Adrenal gland (tissue), 12 donors: ENCODE results near the gene TENT4A. TPM values are rescaled to one million over a fixed set of nuclear protein-coding genes. Genes with fewer than 3 reads are reported as not detected.

Experiments
- DNase-seq, 7 donors: peaks; one replicate each; pipeline ENCODE4 v3.0.0-alpha.2; 2019 to 2020
- H3K27ac ChIP-seq, 5 donors: fragments of 200-600 bp; sonication (generic) in 4 of 5; 1 replicate in 3 of 5; 2 replicates in 2 of 5; pipeline versions ENCODE4 v1.5.1 to v1.8.0; 2016 to 2020; ENCODE audit warnings: mild to moderate bottlenecking in 1 of 5
- H3K27me3 ChIP-seq: fragments of 200-600 bp; 2 replicates; pipeline ENCODE4 v1.8.0; 2021
- H3K36me3 ChIP-seq, 2 donors: fragments of 200-600 bp; replicated peaks in 1 of 2; 1 replicate in 1 of 2; 2 replicates in 1 of 2; pipeline versions ENCODE4 v1.5.1 to v1.8.0; 2018 to 2022
- H3K4me1 ChIP-seq, 2 donors: fragments of 200-600 bp; replicated peaks in 1 of 2; 1 replicate in 1 of 2; 2 replicates in 1 of 2; pipeline versions ENCODE4 v1.5.1 to v1.8.0; 2018 to 2021
- H3K4me3 ChIP-seq, 4 donors: fragments of 200-600 bp; sonication (generic) in 3 of 4; one replicate each; pipeline ENCODE4 v1.5.1; 2016 to 2018
- H3K9me3 ChIP-seq, 3 donors: fragments of 200-600 bp; sonication (generic) in 1 of 3; replicated peaks in 1 of 3; 1 replicate in 2 of 3; 2 replicates in 1 of 3; pipeline versions ENCODE4 v1.5.1 to v1.8.0; 2016 to 2021
- CTCF ChIP-seq, 6 experiments: fragments of 450-650 bp in 4 of 6; fragments of 200-600 bp in 2 of 6; sonication (generic) in 1 of 6; IDR thresholded peaks; 1 replicate in 5 of 6; 2 replicates in 1 of 6; pipeline versions ENCODE4 v1.5.1 to v1.8.0; 2016 to 2021; ENCODE audit warnings: antibody characterized with exemption in 6 of 6, mild to moderate bottlenecking in 2 of 6, moderate library complexity in 1 of 6
- POLR2A ChIP-seq, 2 donors: fragments of 450-650 bp; IDR thresholded peaks; one replicate each; pipeline ENCODE4 v1.6.1; 2017; ENCODE audit warnings: antibody characterized with exemption in 2 of 2, mild to moderate bottlenecking in 2 of 2, moderate library complexity in 1 of 2
- WGBS, 4 donors: extraction: QIAGEN DNeasy Blood & Tissue Kit in 2 of 4; methylation state at CpG; one replicate each; pipeline versions ENCODE4 v1.1.5 to v1.1.7; 2013 to 2017; 5-methylcytosine and 5-hydroxymethylcytosine counted together
- intact Hi-C, 2 donors: fragments of 100-400 bp; cut with DNase I; formaldehyde crosslinking; loops; one replicate each; pipeline versions ENCODE4 v1.14.1 to v1.15.0; 2022 to 2023
- polyA plus RNA-seq, 3 donors: library from polyadenylated mRNA; stranded (reverse); fragments of 200-250 nt in 2 of 3; fragments of 350-450 nt in 1 of 3; fragmentation: Illumina TruSeq in 1 of 3; extraction: RNeasy Lipid Tissue Mini Kit (QIAGEN cat#74804) in 1 of 3; gene quantifications; one replicate each; pipeline ENCODE4 v1.2.3, GENCODE V29; 2013 to 2014
- total RNA-seq, 9 donors: library from RNA; depleted of rRNA in 4 of 9; stranded (reverse); fragments of >200 nt in 4 of 9; fragments of 120-200 nt in 1 of 9; fragmentation: NEBNext Ultra II Directional in 1 of 9; extraction: Animal tissue kit (Norgen Biotek cat#: 25700) in 1 of 9; gene quantifications; one replicate each; pipeline versions ENCODE4 v1.1.0 to v1.2.4, GENCODE V29; 2013 to 2023
- donor health status: healthy with polysubstance abuse.
- donor health status: Bipolar disorder and iron deficiency.
- donor health status: DM: yes; HTN: yes; CAD: no.
- donor health status: DM: no; HTN: no; CAD: no.
- donor health status: DM: no; HTN: no; CAD: no.
- donor health status: DM: yes; HTN: yes; CAD: no.

TENT4A gene
- total and polyA plus RNA-seq, 12 donors = 9.1 to 24.4 (median 14.4) TPM

- TF ChIP-seq POLR2A (IDR thresholded peaks at IDR 0.05) (no peak), CTCF (IDR thresholded peaks at IDR 0.05) (no peak)
- peak overlapping the region in 1 of 5 donors; percentile 23 for H3K27ac ChIP-seq
- H3K27me3 ChIP-seq = no peaks in the 10 kb centered on the region
- intact Hi-C loops = loop anchor here (10.0 kb wide), 2 partner anchors 110 to 1250 kb away; partner anchors contain the start of genes NSUN2 (in 1 of the 2) and SRD5A1 (in 1 of the 2)
- peak in 1 of 7 donors; percentile 18 for DNase-seq
- H3K9me3 ChIP-seq = no peaks in the 10 kb centered on the region
- peaks cover 0 to 62% of the 10 kb centered on the region in 2 donors for H3K36me3 ChIP-seq
- no peaks in the 10 kb centered on the region for H3K4me1 ChIP-seq
- no peak overlapping the region for H3K4me3 ChIP-seq
- WGBS, 4 donors = 67 to 73% (median 72%) methylated on average over 11 to 12 of the region's 12 CpGs
Observed at GRCh38 chr5:6744841-6745705, 31.8 kb downstream of the TENT4A start.

GRCh38 chr5:6745706-6746222, 32.5 kb downstream of the TENT4A start:
- peak in 2 of 7 donors; percentile 40 to 51 for DNase-seq
- 63 to 68% (median 65%) methylated on average over 10 of the region's 10 CpGs for WGBS, 4 donors
- Histone ChIP-seq H3K36me3 (peaks cover 0 to 62% of the 10 kb centered on the region in 2 donors), H3K27me3 (no peaks in the 10 kb centered on the region), H3K4me1 (no peaks in the 10 kb centered on the region), H3K9me3 (no peaks in the 10 kb centered on the region), H3K27ac (peak overlapping the region in 1 of 5 donors; percentile 21), H3K4me3 (no peak overlapping the region)
- intact Hi-C loops = loop anchor here (2.0 to 10.0 kb wide), 3 partner anchors 111 to 1251 kb away; partner anchors contain the start of genes NSUN2 (in 2 of the 2) and SRD5A1 (in 2 of the 2)
- TF ChIP-seq POLR2A (IDR thresholded peaks at IDR 0.05) = no peak
- peak; percentile 58 to 88 (median 85) for TF ChIP-seq CTCF (IDR thresholded peaks at IDR 0.05)

GRCh38 chr5:6746244-6746643, 33.0 kb downstream of the TENT4A start:
- H3K36me3 ChIP-seq = peaks cover 0 to 66% of the 10 kb centered on the region in 2 donors

More at GRCh38 chr5:6746244-6746643, 33.0 kb downstream of the TENT4A start:
- Histone ChIP-seq H3K9me3 (no peaks in the 10 kb centered on the region), H3K27me3 (no peaks in the 10 kb centered on the region), H3K27ac (no peak overlapping the region), H3K4me3 (no peak overlapping the region), H3K4me1 (no peaks in the 10 kb centered on the region)
- WGBS, 4 donors = 89 to 91% (median 90%) methylated on average over 9 of the region's 9 CpGs
- intact Hi-C loops = loop anchor here (2.0 to 10.0 kb wide), 3 partner anchors 111 to 1251 kb away; partner anchors contain the start of genes NSUN2 (in 2 of the 2) and SRD5A1 (in 2 of the 2)
- DNase-seq = peak in 1 of 7 donors; percentile 19
- TF ChIP-seq POLR2A (IDR thresholded peaks at IDR 0.05) = no peak
- TF ChIP-seq CTCF (IDR thresholded peaks at IDR 0.05) = no peak
